ENCODE data around the gene ETV5.

Gene ETV5

DNA sequence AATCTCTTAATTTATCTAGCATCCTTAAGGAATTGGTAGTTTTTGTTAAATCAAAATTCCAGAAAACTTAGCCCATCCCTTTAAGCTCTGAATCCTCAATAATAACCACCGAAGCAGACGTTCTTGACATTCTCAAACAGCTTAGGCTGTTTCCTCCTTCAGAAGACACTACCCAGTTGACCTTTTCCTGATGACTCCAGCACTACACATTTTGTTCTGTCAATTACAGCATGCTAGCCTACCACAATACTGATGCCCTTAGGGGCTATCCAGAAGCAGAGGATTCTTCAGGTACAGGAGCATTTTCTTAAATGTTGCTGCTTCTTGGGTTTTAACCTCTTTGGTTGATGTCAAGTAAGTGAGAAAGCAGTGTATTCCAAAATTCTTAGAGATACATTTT lies 33.4 kb downstream of the ETV5 start:
- no peak overlapping the region for H3K4me3 ChIP-seq (ENCODE audit: insufficient read depth in 1 of 2, low read depth in 1 of 2, low read length in 2 of 2)
- H3K27me3 ChIP-seq (ENCODE audit: control insufficient read depth in 1 of 2, insufficient read depth in 1 of 2, low read length in 2 of 2), result no peaks in the 10 kb centered on the region
- peaks cover 30 to 90% of the 10 kb centered on the region in 2 experiments for H3K36me3 ChIP-seq (ENCODE audit: control insufficient read depth in 1 of 2, insufficient read depth in 2 of 2, low read depth in 1 of 2, low read length in 2 of 2)
- H2BK15ac ChIP-seq (ENCODE audit: low read depth, poor library complexity, severe bottlenecking), result no peak overlapping the region
- no peak overlapping the region for H3K9ac ChIP-seq (ENCODE audit: low read length)
- no peak overlapping the region for H2AFZ ChIP-seq (ENCODE audit: low read depth, low read length)
- no peak overlapping the region for H3K23ac ChIP-seq (ENCODE audit: low read length in 2 of 2)
- peaks cover 19% of the 10 kb centered on the region for H3K9me3 ChIP-seq (ENCODE audit: control insufficient read depth, low read length)
- no peak overlapping the region for H3K4me2 ChIP-seq (ENCODE audit: low read length, poor library complexity, severe bottlenecking)
- 71% methylated on average over 2 of the region's 2 CpGs for WGBS
- H2BK120ac ChIP-seq (ENCODE audit: low read depth, low read length), result no peak overlapping the region
- no peak overlapping the region for H3K4ac ChIP-seq (ENCODE audit: low read depth in 1 of 2, low read length in 2 of 2)
- no peak overlapping the region for H4K8ac ChIP-seq (ENCODE audit: low read length)
- no peak overlapping the region for H2AK5ac ChIP-seq (ENCODE audit: low read length, severe bottlenecking)
- H2BK12ac ChIP-seq (ENCODE audit: low read length in 2 of 2), result no peak overlapping the region
- H3K79me1 ChIP-seq (replicated peaks; ENCODE audit: low read length, poor library complexity, severe bottlenecking), result peaks cover 37% of the 10 kb centered on the region
- H3K4me1 ChIP-seq (ENCODE audit: control insufficient read depth, insufficient read depth, low read depth, low read length), result no peaks in the 10 kb centered on the region
- no peak for DNase-seq
- H3K14ac ChIP-seq (ENCODE audit: low read length in 2 of 2), result no peak overlapping the region
- H3K27ac ChIP-seq (ENCODE audit: low read length, poor library complexity, severe bottlenecking), result no peak overlapping the region
- H2BK5ac ChIP-seq (ENCODE audit: low read depth, low read length, poor library complexity, severe bottlenecking), result no peak overlapping the region
- no peak overlapping the region for H4K91ac ChIP-seq (ENCODE audit: low read length)
- H3K18ac ChIP-seq (ENCODE audit: low read depth in 1 of 2, low read length in 2 of 2), result no peak overlapping the region

DNA sequence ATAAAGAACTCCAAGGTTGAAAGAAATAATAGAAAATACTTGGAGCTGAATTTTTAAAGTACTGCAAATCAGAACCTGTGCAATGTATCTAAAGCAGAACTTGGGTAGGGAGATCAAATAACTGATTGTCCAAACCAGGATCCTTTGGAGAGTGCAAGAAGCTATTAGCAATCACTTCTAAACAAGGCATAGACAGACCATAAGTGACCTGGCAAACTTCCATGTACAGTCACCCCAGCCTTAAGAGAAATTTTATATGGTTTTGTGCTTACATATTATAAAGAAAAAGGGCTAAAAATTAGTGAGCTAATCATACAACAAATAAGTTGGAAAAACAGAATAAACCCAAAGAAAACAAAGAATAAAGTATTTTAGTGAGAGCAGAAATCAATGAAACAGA lies 35.2 kb downstream of the ETV5 start:
- Histone ChIP-seq H3K18ac (ENCODE audit: low read depth in 1 of 2, low read length in 2 of 2) (no peak overlapping the region), H3K4me2 (ENCODE audit: low read length, poor library complexity, severe bottlenecking) (no peak overlapping the region), H3K9me3 (ENCODE audit: control insufficient read depth, low read length) (peaks cover 19% of the 10 kb centered on the region), H3K27ac (ENCODE audit: low read length, poor library complexity, severe bottlenecking) (no peak overlapping the region), H3K79me1 (replicated peaks; ENCODE audit: low read length, poor library complexity, severe bottlenecking) (peaks cover 31% of the 10 kb centered on the region), H3K36me3 (ENCODE audit: control insufficient read depth in 1 of 2, insufficient read depth in 2 of 2, low read depth in 1 of 2, low read length in 2 of 2) (peaks cover 34 to 88% of the 10 kb centered on the region in 2 experiments), H4K8ac (ENCODE audit: low read length) (no peak overlapping the region), H3K9ac (ENCODE audit: low read length) (no peak overlapping the region), H4K91ac (ENCODE audit: low read length) (no peak overlapping the region), H2BK12ac (ENCODE audit: low read length in 2 of 2) (no peak overlapping the region), H3K4me1 (ENCODE audit: control insufficient read depth, insufficient read depth, low read depth, low read length) (no peaks in the 10 kb centered on the region), H3K14ac (ENCODE audit: low read length in 2 of 2) (no peak overlapping the region), H3K4me3 (ENCODE audit: insufficient read depth in 1 of 2, low read depth in 1 of 2, low read length in 2 of 2) (no peak overlapping the region), H2BK15ac (ENCODE audit: low read depth, poor library complexity, severe bottlenecking) (no peak overlapping the region), H3K27me3 (ENCODE audit: control insufficient read depth in 1 of 2, insufficient read depth in 1 of 2, low read length in 2 of 2) (no peaks in the 10 kb centered on the region), H2BK120ac (ENCODE audit: low read depth, low read length) (no peak overlapping the region), H2BK5ac (ENCODE audit: low read depth, low read length, poor library complexity, severe bottlenecking) (no peak overlapping the region), H2AK5ac (ENCODE audit: low read length, severe bottlenecking) (no peak overlapping the region), H2AFZ (ENCODE audit: low read depth, low read length) (no peak overlapping the region), H3K4ac (ENCODE audit: low read depth in 1 of 2, low read length in 2 of 2) (no peak overlapping the region), H3K23ac (ENCODE audit: low read length in 2 of 2) (no peak overlapping the region)
- DNase-seq, result no peak

DNA sequence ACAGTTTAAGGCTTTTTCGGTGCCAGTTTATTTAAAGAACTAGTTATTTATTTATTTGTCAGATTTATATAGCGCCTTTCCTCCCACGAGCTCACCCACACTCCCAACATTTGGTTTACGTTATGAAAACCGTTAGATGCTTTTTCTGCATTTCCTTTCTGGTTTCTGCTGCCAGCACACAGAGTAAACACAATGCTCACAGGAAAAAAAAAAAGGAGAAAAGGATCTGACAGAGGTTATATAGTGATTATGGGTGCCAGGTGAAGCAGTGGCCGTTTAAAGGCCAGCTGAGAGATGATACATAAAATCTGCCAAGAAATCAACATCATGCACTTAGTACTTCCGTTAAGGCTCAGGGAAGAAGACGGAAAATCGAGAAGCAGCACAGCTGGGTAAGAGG lies 37.9 kb downstream of the ETV5 start:
- Histone ChIP-seq H4K91ac (ENCODE audit: low read length) (no peak overlapping the region), H2BK12ac (ENCODE audit: low read length in 2 of 2) (no peak overlapping the region), H3K4me2 (ENCODE audit: low read length, poor library complexity, severe bottlenecking) (no peak overlapping the region), H3K9ac (ENCODE audit: low read length) (peak overlapping the region; percentile 3), H3K27me3 (ENCODE audit: control insufficient read depth in 1 of 2, insufficient read depth in 1 of 2, low read length in 2 of 2) (no peaks in the 10 kb centered on the region), H3K27ac (ENCODE audit: low read length, poor library complexity, severe bottlenecking) (no peak overlapping the region), H3K9me3 (ENCODE audit: control insufficient read depth, low read length) (peaks cover 14% of the 10 kb centered on the region), H2BK120ac (ENCODE audit: low read depth, low read length) (no peak overlapping the region), H3K4ac (ENCODE audit: low read depth in 1 of 2, low read length in 2 of 2) (no peak overlapping the region), H3K36me3 (ENCODE audit: control insufficient read depth in 1 of 2, insufficient read depth in 2 of 2, low read depth in 1 of 2, low read length in 2 of 2) (peaks cover 29 to 83% of the 10 kb centered on the region in 2 experiments), H3K23ac (ENCODE audit: low read length in 2 of 2) (no peak overlapping the region), H2AK5ac (ENCODE audit: low read length, severe bottlenecking) (no peak overlapping the region), H2AFZ (ENCODE audit: low read depth, low read length) (no peak overlapping the region), H3K4me1 (ENCODE audit: control insufficient read depth, insufficient read depth, low read depth, low read length) (no peaks in the 10 kb centered on the region), H4K8ac (ENCODE audit: low read length) (no peak overlapping the region), H3K14ac (ENCODE audit: low read length in 2 of 2) (no peak overlapping the region), H3K4me3 (ENCODE audit: insufficient read depth in 1 of 2, low read depth in 1 of 2, low read length in 2 of 2) (no peak overlapping the region), H2BK5ac (ENCODE audit: low read depth, low read length, poor library complexity, severe bottlenecking) (no peak overlapping the region), H3K79me1 (replicated peaks; ENCODE audit: low read length, poor library complexity, severe bottlenecking) (peaks cover 20% of the 10 kb centered on the region), H3K18ac (ENCODE audit: low read depth in 1 of 2, low read length in 2 of 2) (no peak overlapping the region), H2BK15ac (ENCODE audit: low read depth, poor library complexity, severe bottlenecking) (no peak overlapping the region)
- 90% methylated on average over 4 of the region's 9 CpGs for WGBS
- no peak for DNase-seq

DNA sequence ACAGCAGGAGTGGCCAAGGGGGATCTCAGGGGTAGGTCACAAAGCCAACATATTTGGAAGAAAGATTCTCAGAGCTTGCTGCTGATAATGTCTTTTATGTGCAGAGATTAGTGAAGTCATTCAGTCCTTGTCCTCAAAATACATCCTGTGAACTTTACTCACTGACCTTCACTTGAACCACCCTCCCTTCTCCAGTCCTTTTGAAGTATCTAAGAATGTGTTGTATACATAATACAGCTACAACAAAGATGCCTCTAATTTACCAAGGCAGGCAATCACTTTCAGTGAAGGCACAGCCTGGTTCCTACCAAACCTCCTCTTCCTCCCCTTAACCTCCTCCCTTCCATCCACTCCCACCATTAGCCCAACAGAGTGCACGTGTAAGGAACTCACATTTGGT lies 38.3 kb downstream of the ETV5 start:
- Histone ChIP-seq H3K9me3 (ENCODE audit: control insufficient read depth, low read length) (peaks cover 9% of the 10 kb centered on the region), H2BK12ac (ENCODE audit: low read length in 2 of 2) (no peak overlapping the region), H4K8ac (ENCODE audit: low read length) (no peak overlapping the region), H2BK5ac (ENCODE audit: low read depth, low read length, poor library complexity, severe bottlenecking) (no peak overlapping the region), H2BK15ac (ENCODE audit: low read depth, poor library complexity, severe bottlenecking) (no peak overlapping the region), H2AK5ac (ENCODE audit: low read length, severe bottlenecking) (no peak overlapping the region), H3K36me3 (ENCODE audit: control insufficient read depth in 1 of 2, insufficient read depth in 2 of 2, low read depth in 1 of 2, low read length in 2 of 2) (peaks cover 32 to 83% of the 10 kb centered on the region in 2 experiments), H3K4me3 (ENCODE audit: insufficient read depth in 1 of 2, low read depth in 1 of 2, low read length in 2 of 2) (no peak overlapping the region), H3K9ac (ENCODE audit: low read length) (no peak overlapping the region), H4K91ac (ENCODE audit: low read length) (no peak overlapping the region), H3K4me1 (ENCODE audit: control insufficient read depth, insufficient read depth, low read depth, low read length) (no peaks in the 10 kb centered on the region), H3K79me1 (replicated peaks; ENCODE audit: low read length, poor library complexity, severe bottlenecking) (peaks cover 23% of the 10 kb centered on the region), H2BK120ac (ENCODE audit: low read depth, low read length) (no peak overlapping the region), H3K18ac (ENCODE audit: low read depth in 1 of 2, low read length in 2 of 2) (no peak overlapping the region), H3K4ac (ENCODE audit: low read depth in 1 of 2, low read length in 2 of 2) (no peak overlapping the region), H2AFZ (ENCODE audit: low read depth, low read length) (no peak overlapping the region), H3K27ac (ENCODE audit: low read length, poor library complexity, severe bottlenecking) (no peak overlapping the region), H3K23ac (ENCODE audit: low read length in 2 of 2) (no peak overlapping the region), H3K27me3 (ENCODE audit: control insufficient read depth in 1 of 2, insufficient read depth in 1 of 2, low read length in 2 of 2) (no peaks in the 10 kb centered on the region), H3K14ac (ENCODE audit: low read length in 2 of 2) (no peak overlapping the region), H3K4me2 (ENCODE audit: low read length, poor library complexity, severe bottlenecking) (no peak overlapping the region)
- WGBS, result no CpG with 5 or more reads among the region's 1 CpG
- no peak for DNase-seq
